Ishikawa (cell line): ENCODE results near the gene ADAD2.

ENCODE experiments used
- CEBPB ChIP-seq: IDR thresholded peaks from 2 replicates; pipeline ENCODE4 v1.6.1; 2012
- EP300 ChIP-seq: IDR thresholded peaks from 2 replicates; pipeline ENCODE4 v1.6.1; 2012; ENCODE audit warnings: borderline replicate concordance
- MAX ChIP-seq: IDR thresholded peaks from 2 replicates; pipeline ENCODE4 v1.6.1; 2012
- NFIC ChIP-seq: IDR thresholded peaks from 2 replicates; pipeline ENCODE4 v1.6.1; 2012
- RAD21 ChIP-seq: IDR thresholded peaks from 2 replicates; pipeline ENCODE4 v1.6.1; 2012; ENCODE audit warnings: low read depth
- REST ChIP-seq: IDR thresholded peaks from 2 replicates; pipeline ENCODE4 v1.6.1; 2012; ENCODE audit warnings: low read depth, mild to moderate bottlenecking
- TAF1 ChIP-seq: IDR thresholded peaks from 2 replicates; pipeline ENCODE4 v1.6.1; 2012; ENCODE audit warnings: low read depth, mild to moderate bottlenecking
- TCF12 ChIP-seq: IDR thresholded peaks from 2 replicates; pipeline ENCODE4 v1.6.1; 2012; ENCODE audit warnings: low read depth
- YY1 ChIP-seq: IDR thresholded peaks from 2 replicates; pipeline ENCODE4 v1.6.1; 2012; ENCODE audit warnings: low read depth
- ZBTB7A ChIP-seq: IDR thresholded peaks from 2 replicates; pipeline ENCODE4 v1.6.1; 2012; ENCODE audit warnings: low read depth

GRCh38 chr16:84143784-84144199, 47.2 kb upstream of the ADAD2 start:
- TF ChIP-seq REST (no peak), EP300 (no peak), MAX (no peak), RAD21 (no peak), TCF12 (no peak), YY1 (no peak), TAF1 (no peak), NFIC (no peak), ZBTB7A (no peak), CEBPB (no peak)
